Testis (tissue), 3 donors: ENCODE data around the gene GTSE1. TPM values are rescaled to one million over a fixed set of nuclear protein-coding genes. Genes with fewer than 3 reads are reported as not detected.

Experiments used
- DNase-seq: peaks from one replicate; pipeline ENCODE4 v3.0.0-alpha.2; 2019
- H3K27ac ChIP-seq, 2 donors: fragments of 200-600 bp; sonication (generic); one replicate each; pipeline ENCODE4 v1.5.1; 2019
- H3K27me3 ChIP-seq: fragments of 200-600 bp; sonication (generic); one replicate; pipeline ENCODE4 v1.5.1; 2019
- H3K36me3 ChIP-seq: fragments of 200-600 bp; sonication (generic); one replicate; pipeline ENCODE4 v1.5.1; 2017; ENCODE audit warnings: low read depth; ENCODE audit errors: missing control alignments
- H3K4me1 ChIP-seq: fragments of 200-600 bp; sonication (generic); one replicate; pipeline ENCODE4 v1.5.1; 2019
- H3K4me3 ChIP-seq, 2 donors: fragments of 200-600 bp; sonication (generic); one replicate each; pipeline ENCODE4 v1.5.1; 2017 to 2019
- H3K9me3 ChIP-seq: fragments of 200-600 bp; sonication (generic); one replicate; pipeline ENCODE4 v1.5.1; 2017
- CTCF ChIP-seq, 3 experiments: fragments of 450-650 bp in 2 of 3; fragments of 200-600 bp in 1 of 3; sonication (generic) in 1 of 3; IDR thresholded peaks; one replicate each; pipeline ENCODE4 v1.5.1; 2016 to 2019; ENCODE audit warnings: antibody characterized with exemption in 3 of 3, mild to moderate bottlenecking in 2 of 3, moderate library complexity in 1 of 3
- POLR2A ChIP-seq: fragments of 450-650 bp; IDR thresholded peaks from one replicate; pipeline ENCODE4 v1.6.1; 2017; ENCODE audit warnings: antibody characterized with exemption, mild to moderate bottlenecking, moderate library complexity
- WGBS, 2 donors: methylation state at CpG; one replicate each; pipeline ENCODE4 v1.1.5; 2018; 5-methylcytosine and 5-hydroxymethylcytosine counted together
- intact Hi-C: fragments of 100-400 bp; cut with DNase I; formaldehyde crosslinking; loops from one replicate; pipeline ENCODE4 v1.15.1; 2023; ENCODE audit warnings: low total_unique reads
- polyA plus RNA-seq: library from polyadenylated mRNA; stranded (reverse); fragments of 350-450 nt; fragmentation: Illumina TruSeq; extraction: RNeasy Lipid Tissue Mini Kit (QIAGEN cat#74804); gene quantifications from one replicate; pipeline ENCODE4 v1.2.3, GENCODE V29; 2014; ENCODE audit warnings: low read depth, low replicate concordance; ENCODE audit not compliant: insufficient read depth
- total RNA-seq, 2 donors: library from RNA; depleted of rRNA; stranded (reverse); fragments of >200 nt; gene quantifications; one replicate each; pipeline ENCODE4 v1.2.3, GENCODE V29; 2016

GTSE1 gene
- total and polyA plus RNA-seq, 3 donors from 2014 or later = 9.0 to 22.9 (median 10.0) TPM

GRCh38 chr22:46286941-46287872, 9.5 kb upstream of the GTSE1 start:
- no peaks in the 10 kb centered on the region for H3K27me3 ChIP-seq
- no peaks in the 10 kb centered on the region for H3K4me1 ChIP-seq
- H3K27ac ChIP-seq = no peak overlapping the region
- H3K4me3 ChIP-seq = no peak overlapping the region
- no peaks in the 10 kb centered on the region for H3K9me3 ChIP-seq
- intact Hi-C loops = no loop called here
- 89 to 95% methylated on average over 8 to 15 of the region's 15 CpGs for WGBS, 2 donors
- TF ChIP-seq CTCF (IDR thresholded peaks at IDR 0.05) = no peak
- no peak for TF ChIP-seq POLR2A
- H3K36me3 ChIP-seq = no peaks in the 10 kb centered on the region
- DNase-seq = no peak

- no peak for DNase-seq
Observed at GRCh38 chr22:46287873-46288751, 8.6 kb upstream of the GTSE1 start.

GRCh38 chr22:46288846-46289243, 7.8 kb upstream of the GTSE1 start:
- Histone ChIP-seq H3K27me3 (no peaks in the 10 kb centered on the region), H3K4me3 (no peak overlapping the region), H3K36me3 (no peaks in the 10 kb centered on the region), H3K4me1 (no peaks in the 10 kb centered on the region), H3K9me3 (no peaks in the 10 kb centered on the region), H3K27ac (no peak overlapping the region)
- intact Hi-C loops = no loop called here
- no peak for DNase-seq
- 85% methylated on average over 5 of the region's 7 CpGs; no CpG with 5 or more reads in 1 of the 2 donors for WGBS, 2 donors
- TF ChIP-seq CTCF (IDR thresholded peaks at IDR 0.05) = no peak
- TF ChIP-seq POLR2A = no peak

More at GRCh38 chr22:46287873-46288751, 8.6 kb upstream of the GTSE1 start:
- no peaks in the 10 kb centered on the region for H3K27me3 ChIP-seq
- TF ChIP-seq POLR2A = no peak
- no peak for TF ChIP-seq CTCF (IDR thresholded peaks at IDR 0.05)
- H3K27ac ChIP-seq = no peak overlapping the region
- H3K4me1 ChIP-seq = no peaks in the 10 kb centered on the region
- no peaks in the 10 kb centered on the region for H3K36me3 ChIP-seq
- intact Hi-C loops = no loop called here
- no peak overlapping the region for H3K4me3 ChIP-seq
- 74 to 88% methylated on average over 21 to 23 of the region's 24 CpGs for WGBS, 2 donors
- no peaks in the 10 kb centered on the region for H3K9me3 ChIP-seq

GRCh38 chr22:46289244-46289891, 7.3 kb upstream of the GTSE1 start:
- WGBS, 2 donors = 91 to 96% methylated on average over 16 to 32 of the region's 33 CpGs
- intact Hi-C loops = no loop called here
- no peak for DNase-seq
- H3K4me3 ChIP-seq = no peak overlapping the region
- H3K36me3 ChIP-seq = no peaks in the 10 kb centered on the region
- H3K9me3 ChIP-seq = no peaks in the 10 kb centered on the region
- no peaks in the 10 kb centered on the region for H3K4me1 ChIP-seq
- H3K27me3 ChIP-seq = no peaks in the 10 kb centered on the region
- no peak overlapping the region for H3K27ac ChIP-seq
- TF ChIP-seq CTCF (IDR thresholded peaks at IDR 0.05) (no peak), POLR2A (no peak)
